A673 (cell line): ENCODE data around the gene TECPR2. TPM values are rescaled to one million over a fixed set of nuclear protein-coding genes. Genes with fewer than 3 reads are reported as not detected.

ENCODE experiments used
- BruUV-seq: library from RNA; stranded (reverse); fragments of 400-500 nt; replicated peaks from 2 replicates; lab custom pipeline; 2021; lab: Mats Ljungman, UMichigan
- CTCF ChIA-PET: fragments of 300-600 bp; sonication (Branson Sonifier 250); formaldehyde crosslinking; loops from one replicate; lab custom pipeline; 2022; ENCODE audit warnings: antibody characterized with exemption; lab: Charles Lee
- POLR2A ChIA-PET: fragments of 300-600 bp; sonication (Branson Sonifier 250); formaldehyde crosslinking; loops from one replicate; lab custom pipeline; 2022; ENCODE audit warnings: antibody characterized with exemption; ENCODE audit not compliant: low non-redundant PET; lab: Charles Lee
- DNase-seq: peaks from one replicate; pipeline ENCODE4 v3.0.0-alpha.2; 2015; ENCODE audit warnings: low spot score
- H3K27ac ChIP-seq: fragments of 200-600 bp; sonication (generic); 2 replicates; pipeline ENCODE4 v1.5.1; 2016; ENCODE audit warnings: mixed run types, low read depth, mild to moderate bottlenecking, mixed read lengths, antibody characterized with exemption, low read length; ENCODE audit not compliant: poor library complexity, severe bottlenecking
- H3K27me3 ChIP-seq: fragments of 200-600 bp; sonication (generic); replicated peaks from 2 replicates; pipeline ENCODE4 v1.6.1; 2017; ENCODE audit warnings: mixed run types, low read depth, mild to moderate bottlenecking, mixed read lengths, antibody characterized with exemption, low read length; ENCODE audit not compliant: insufficient read depth, poor library complexity
- H3K36me3 ChIP-seq: fragments of 200-600 bp; sonication (generic); 2 replicates; pipeline ENCODE4 v1.6.1; 2016; ENCODE audit warnings: mixed run types, mild to moderate bottlenecking, mixed read lengths, antibody characterized with exemption, low read length; ENCODE audit not compliant: insufficient read depth, poor library complexity, severe bottlenecking
- H3K4me1 ChIP-seq: fragments of 200-600 bp; sonication (generic); 2 replicates; pipeline ENCODE4 v1.6.1; 2017; ENCODE audit warnings: mixed run types, mild to moderate bottlenecking, mixed read lengths, antibody characterized with exemption, low read length; ENCODE audit not compliant: insufficient read depth, poor library complexity, severe bottlenecking
- H3K4me3 ChIP-seq: fragments of 200-600 bp; sonication (generic); 2 replicates; pipeline ENCODE4 v1.5.1; 2016; ENCODE audit warnings: low read depth, mixed run types, mild to moderate bottlenecking, mixed read lengths, low read length; ENCODE audit not compliant: poor library complexity, severe bottlenecking
- H3K9me3 ChIP-seq: fragments of 200-600 bp; sonication (generic); 2 replicates; pipeline ENCODE4 v1.6.1; 2016; ENCODE audit warnings: mixed run types, low read depth, mild to moderate bottlenecking, mixed read lengths, antibody characterized with exemption, low read length; ENCODE audit not compliant: poor library complexity, severe bottlenecking
- EZH2 ChIP-seq: fragments of 200-600 bp; sonication (generic); IDR thresholded peaks from 2 replicates; pipeline ENCODE4 v1.6.1; 2017; ENCODE audit warnings: borderline replicate concordance, low read depth, mild to moderate bottlenecking, mixed read lengths, antibody characterized with exemption, low read length; ENCODE audit not compliant: poor library complexity, severe bottlenecking
- intact Hi-C: fragments of 100-400 bp; cut with micrococcal nuclease; formaldehyde crosslinking; loops from one replicate; pipeline ENCODE4 v1.10.0; 2022; ENCODE audit not compliant: unreplicated experiment
- total RNA-seq: library from RNA; stranded (reverse); gene quantifications from 2 replicates; pipeline ENCODE4 v1.2.3, GENCODE V29; 2021
- TF ChIP-seq, protein P1 (sequence below): fragments of 300-800, 200-600 bp; sonication (generic); conservative IDR thresholded peaks from 2 replicates; pipeline ENCODE4 v1.5.1; 2017; ENCODE audit warnings: low read depth, mild to moderate bottlenecking, antibody characterized with exemption, low read length, moderate library complexity, mixed read lengths

TECPR2 gene
- total RNA-seq, 1 experiment from 2014 or later = 22.1 TPM

DNA sequence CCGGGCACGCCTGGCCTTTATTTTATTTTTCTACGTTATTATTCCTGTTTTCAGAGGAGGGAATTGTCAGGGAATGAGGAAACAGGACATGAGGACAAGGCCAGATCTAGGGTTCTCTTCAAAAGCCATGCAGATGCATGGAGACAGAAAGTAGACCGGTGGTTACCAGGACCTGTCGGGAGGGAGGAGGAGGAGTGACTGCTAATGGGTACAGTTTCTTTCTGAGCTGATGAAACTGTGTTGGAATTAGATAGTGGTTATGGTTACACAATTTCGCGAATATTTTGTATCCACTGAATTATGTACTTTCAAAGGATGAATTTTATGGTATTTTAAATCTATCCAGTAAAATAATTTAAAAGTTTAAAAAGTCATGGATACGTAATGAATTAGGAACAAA lies 31.9 kb upstream of the TECPR2 start:
- no peak overlapping the region for H3K4me3 ChIP-seq
- no peaks in the 10 kb centered on the region for H3K9me3 ChIP-seq
- ChIA-PET POLR2A (no interaction called here), CTCF (no interaction called here)
- no peak for DNase-seq
- no TSS peak for BruUV-seq
- no peaks in the 10 kb centered on the region for H3K27me3 ChIP-seq
- H3K27ac ChIP-seq = no peak overlapping the region
- no peaks in the 10 kb centered on the region for H3K36me3 ChIP-seq
- no peaks in the 10 kb centered on the region for H3K4me1 ChIP-seq
- TF ChIP-seq EZH2 = no peak
- TF ChIP-seq, protein P1, sequence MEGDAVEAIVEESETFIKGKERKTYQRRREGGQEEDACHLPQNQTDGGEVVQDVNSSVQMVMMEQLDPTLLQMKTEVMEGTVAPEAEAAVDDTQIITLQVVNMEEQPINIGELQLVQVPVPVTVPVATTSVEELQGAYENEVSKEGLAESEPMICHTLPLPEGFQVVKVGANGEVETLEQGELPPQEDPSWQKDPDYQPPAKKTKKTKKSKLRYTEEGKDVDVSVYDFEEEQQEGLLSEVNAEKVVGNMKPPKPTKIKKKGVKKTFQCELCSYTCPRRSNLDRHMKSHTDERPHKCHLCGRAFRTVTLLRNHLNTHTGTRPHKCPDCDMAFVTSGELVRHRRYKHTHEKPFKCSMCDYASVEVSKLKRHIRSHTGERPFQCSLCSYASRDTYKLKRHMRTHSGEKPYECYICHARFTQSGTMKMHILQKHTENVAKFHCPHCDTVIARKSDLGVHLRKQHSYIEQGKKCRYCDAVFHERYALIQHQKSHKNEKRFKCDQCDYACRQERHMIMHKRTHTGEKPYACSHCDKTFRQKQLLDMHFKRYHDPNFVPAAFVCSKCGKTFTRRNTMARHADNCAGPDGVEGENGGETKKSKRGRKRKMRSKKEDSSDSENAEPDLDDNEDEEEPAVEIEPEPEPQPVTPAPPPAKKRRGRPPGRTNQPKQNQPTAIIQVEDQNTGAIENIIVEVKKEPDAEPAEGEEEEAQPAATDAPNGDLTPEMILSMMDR = no peak
- intact Hi-C loops = no loop called here

DNA sequence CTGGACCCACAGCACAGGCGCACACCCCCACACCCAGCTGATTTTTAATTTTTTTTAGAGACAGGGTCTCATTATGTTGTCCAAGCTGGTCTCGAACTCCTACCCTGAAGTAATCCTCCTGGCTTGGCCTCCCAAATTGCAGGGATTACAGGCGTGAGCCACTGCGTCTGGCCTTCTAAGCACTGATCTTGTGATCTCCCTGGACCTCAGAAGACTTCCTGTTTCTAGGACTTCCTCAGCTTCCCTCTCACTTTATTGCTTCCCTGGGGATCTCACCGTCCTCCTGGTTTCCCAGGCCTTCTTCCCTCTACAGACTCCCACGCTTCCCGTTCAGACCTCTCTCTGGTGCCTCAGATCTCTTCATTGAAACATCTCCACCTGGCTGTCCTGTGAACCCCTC lies 29.4 kb upstream of the TECPR2 start:
- H3K4me3 ChIP-seq = no peak overlapping the region
- TF ChIP-seq, protein P1 = no peak
- TF ChIP-seq EZH2 = no peak
- intact Hi-C loops = no loop called here
- no peak for DNase-seq
- H3K9me3 ChIP-seq = no peaks in the 10 kb centered on the region
- no peaks in the 10 kb centered on the region for H3K27me3 ChIP-seq
- H3K27ac ChIP-seq = no peak overlapping the region
- no peaks in the 10 kb centered on the region for H3K4me1 ChIP-seq
- ChIA-PET POLR2A (no interaction called here), CTCF (no interaction called here)
- peaks cover 3% of the 10 kb centered on the region for H3K36me3 ChIP-seq
- BruUV-seq = no TSS peak

DNA sequence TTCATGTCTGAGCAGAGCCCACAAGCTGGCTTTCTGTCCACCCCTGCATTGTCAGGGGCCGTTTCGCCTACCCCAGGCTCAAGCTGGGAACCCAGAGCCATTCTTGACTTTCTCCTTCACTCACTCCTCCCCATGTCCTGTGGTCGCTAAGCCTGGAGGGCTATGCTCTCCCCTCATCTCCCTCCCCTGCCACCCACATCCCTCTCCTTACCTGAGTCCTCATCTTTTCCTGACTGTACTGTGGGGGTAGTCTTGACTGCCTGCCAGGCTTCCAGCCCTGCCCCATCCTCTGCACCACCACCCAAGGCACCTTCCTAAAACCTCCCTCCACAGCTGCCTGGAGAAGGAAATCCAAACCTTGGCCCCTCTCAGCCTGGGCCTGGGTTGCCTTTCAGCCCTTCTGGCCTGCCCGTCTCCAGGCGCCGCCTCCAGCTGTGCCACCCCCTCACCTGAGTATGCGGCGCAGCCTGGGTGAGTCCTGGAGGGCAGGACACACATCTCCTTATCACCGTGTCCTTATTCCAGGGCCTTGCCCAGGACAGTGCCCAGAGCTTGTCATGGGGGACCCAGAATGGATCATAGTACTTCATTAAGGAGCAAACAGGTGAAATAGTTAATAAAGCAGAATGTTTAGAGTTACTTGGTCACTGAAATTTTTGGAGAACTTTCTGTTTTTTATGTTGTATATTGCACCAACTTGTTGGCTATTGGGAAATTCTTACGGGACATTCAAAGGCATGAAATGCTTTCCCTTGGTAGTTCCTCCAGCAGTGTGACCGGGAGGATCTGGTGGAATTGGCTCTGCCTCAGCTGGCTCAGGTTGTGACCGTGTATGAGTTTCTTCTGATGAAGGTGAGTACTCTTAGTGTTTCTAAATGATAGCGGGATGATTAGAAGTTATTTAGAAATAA lies 28.7 kb upstream of the TECPR2 start:
- POLR2A ChIA-PET = no interaction called here
- no TSS peak for BruUV-seq

More for the DNA sequence above, 28.7 kb upstream of the TECPR2 start:
- Histone ChIP-seq H3K27me3 (no peaks in the 10 kb centered on the region), H3K36me3 (peaks cover 3% of the 10 kb centered on the region), H3K9me3 (no peaks in the 10 kb centered on the region), H3K27ac (no peak overlapping the region), H3K4me1 (no peaks in the 10 kb centered on the region), H3K4me3 (no peak overlapping the region)
- CTCF ChIA-PET = no interaction called here
- no peak for DNase-seq
- TF ChIP-seq, protein P1 = no peak
- intact Hi-C loops = no loop called here
